Spleen (tissue), 7 donors: ENCODE results near the gene SEPTIN5.

Experiments used
- POLR2A ChIP-seq, 3 donors: fragments of 450-650 bp; IDR thresholded peaks; one replicate each; pipeline ENCODE4 v1.5.1; 2017; ENCODE audit warnings: antibody characterized with exemption in 3 of 3, mild to moderate bottlenecking in 1 of 3
- POLR2AphosphoS5 ChIP-seq, 3 donors: sonication (generic); formaldehyde crosslinking; IDR thresholded peaks; one replicate each; pipeline ENCODE4 v1.5.1; 2017; ENCODE audit warnings: antibody characterized with exemption in 3 of 3
- TF ChIP-seq, protein P1 (sequence below), 11 experiments: fragments of 200-600 bp in 7 of 11; fragments of 450-650 bp in 4 of 11; sonication (generic) in 4 of 11; IDR thresholded peaks in 8 of 11; conservative IDR thresholded peaks in 3 of 11; 1 replicate in 7 of 11; 2 replicates in 4 of 11; pipeline versions ENCODE4 v1.4.0 to v1.8.0; 2016 to 2021; ENCODE audit warnings: antibody characterized with exemption in 11 of 11, inconsistent platforms in 4 of 11, mild to moderate bottlenecking in 1 of 11
- donor health status: DM: no; HTN: no; CAD: no; lungs with moderate emphysema.
- donor health status: DM: no; HTN: no; CAD: no.
- donor health status: DM: no; HTN: no; CAD: no.

- TF ChIP-seq, protein P1, sequence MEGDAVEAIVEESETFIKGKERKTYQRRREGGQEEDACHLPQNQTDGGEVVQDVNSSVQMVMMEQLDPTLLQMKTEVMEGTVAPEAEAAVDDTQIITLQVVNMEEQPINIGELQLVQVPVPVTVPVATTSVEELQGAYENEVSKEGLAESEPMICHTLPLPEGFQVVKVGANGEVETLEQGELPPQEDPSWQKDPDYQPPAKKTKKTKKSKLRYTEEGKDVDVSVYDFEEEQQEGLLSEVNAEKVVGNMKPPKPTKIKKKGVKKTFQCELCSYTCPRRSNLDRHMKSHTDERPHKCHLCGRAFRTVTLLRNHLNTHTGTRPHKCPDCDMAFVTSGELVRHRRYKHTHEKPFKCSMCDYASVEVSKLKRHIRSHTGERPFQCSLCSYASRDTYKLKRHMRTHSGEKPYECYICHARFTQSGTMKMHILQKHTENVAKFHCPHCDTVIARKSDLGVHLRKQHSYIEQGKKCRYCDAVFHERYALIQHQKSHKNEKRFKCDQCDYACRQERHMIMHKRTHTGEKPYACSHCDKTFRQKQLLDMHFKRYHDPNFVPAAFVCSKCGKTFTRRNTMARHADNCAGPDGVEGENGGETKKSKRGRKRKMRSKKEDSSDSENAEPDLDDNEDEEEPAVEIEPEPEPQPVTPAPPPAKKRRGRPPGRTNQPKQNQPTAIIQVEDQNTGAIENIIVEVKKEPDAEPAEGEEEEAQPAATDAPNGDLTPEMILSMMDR (IDR thresholded peaks at IDR 0.05 in 8 of 11, conservative IDR thresholded peaks at IDR 0.05 in 3 of 11) = no peak
- TF ChIP-seq POLR2A (IDR thresholded peaks at IDR 0.05) (no peak), POLR2AphosphoS5 (IDR thresholded peaks at IDR 0.05) (no peak)
Observed at GRCh38 chr22:19674929-19675253, 39.4 kb upstream of the SEPTIN5 start.
